Neural progenitor cell (in vitro differentiated cells): Measurements from ENCODE around the gene P2RX6. TPM values are rescaled to one million over a fixed set of nuclear protein-coding genes. Genes with fewer than 3 reads are reported as not detected.
"Not testable (repeated sequence)": the region's sequence is repeated elsewhere in the genome, so short reads cannot be mapped to it uniquely, and the experiment has no call there.

Experiments used
- DNase-seq: peaks from one replicate; pipeline ENCODE4 v3.0.0-alpha.2; 2016; ENCODE audit warnings: low spot score
- H2AFZ ChIP-seq: fragments of 200-600 bp; sonication (generic); replicated peaks from 2 replicates; pipeline ENCODE4 v1.6.1; 2016; ENCODE audit warnings: antibody characterized with exemption
- H3F3A ChIP-seq: fragments of 200-600 bp; sonication (generic); 2 replicates; pipeline ENCODE4 v1.6.1; 2016; ENCODE audit warnings: antibody characterized with exemption, low read depth
- H3K27ac ChIP-seq: fragments of 200-600 bp; sonication (generic); 2 replicates; pipeline ENCODE4 v1.5.1; 2016; ENCODE audit warnings: mild to moderate bottlenecking
- H3K27me3 ChIP-seq: fragments of 200-600 bp; sonication (generic); 2 replicates; pipeline ENCODE4 v1.6.1; 2016; ENCODE audit warnings: mild to moderate bottlenecking, moderate library complexity
- H3K36me3 ChIP-seq: fragments of 200-600 bp; sonication (generic); 2 replicates; pipeline ENCODE4 v1.5.1; 2016
- H3K4me1 ChIP-seq: fragments of 200-600 bp; sonication (generic); 2 replicates; pipeline ENCODE4 v1.6.1; 2016; ENCODE audit warnings: mixed run types
- H3K4me2 ChIP-seq: fragments of 200-600 bp; sonication (generic); 2 replicates; pipeline ENCODE4 v1.6.1; 2016
- H3K4me3 ChIP-seq: fragments of 200-600 bp; sonication (generic); 2 replicates; pipeline ENCODE4 v1.5.1; 2016
- H3K79me2 ChIP-seq: fragments of 200-600 bp; sonication (generic); 2 replicates; pipeline ENCODE4 v1.6.1; 2016; ENCODE audit warnings: low read depth
- H3K9ac ChIP-seq: fragments of 200-600 bp; sonication (generic); 2 replicates; pipeline ENCODE4 v1.6.1; 2016
- H3K9me3 ChIP-seq: fragments of 200-600 bp; sonication (generic); 2 replicates; pipeline ENCODE4 v1.5.1; 2016; ENCODE audit warnings: low read depth
- H4K20me1 ChIP-seq: fragments of 200-600 bp; sonication (generic); 2 replicates; pipeline ENCODE4 v1.6.1; 2016; ENCODE audit warnings: low read depth
- H3K27ac Mint-ChIP-seq: 3 replicates; pipeline ENCODE4 v1.8.0; 2021; ENCODE audit warnings: mixed read lengths
- H3K27me3 Mint-ChIP-seq: 2 replicates; pipeline ENCODE4 v1.8.0; 2022; ENCODE audit warnings: low read depth, mild to moderate bottlenecking, inconsistent platforms, moderate library complexity, mixed read lengths; ENCODE audit not compliant: insufficient read depth
- H3K36me3 Mint-ChIP-seq: 3 replicates; pipeline ENCODE4 v1.8.0; 2021; ENCODE audit warnings: mixed read lengths
- H3K4me1 Mint-ChIP-seq: 3 replicates; pipeline ENCODE4 v1.8.0; 2021; ENCODE audit warnings: mixed read lengths
- H3K4me3 Mint-ChIP-seq: 3 replicates; pipeline ENCODE4 v1.8.0; 2021; ENCODE audit warnings: mild to moderate bottlenecking, moderate library complexity, mixed read lengths
- H3K9me3 Mint-ChIP-seq: 3 replicates; pipeline ENCODE4 v1.8.0; 2020; ENCODE audit warnings: mixed read lengths
- EZH2 ChIP-seq: fragments of 200-600 bp; sonication (generic); IDR thresholded peaks from 2 replicates; pipeline ENCODE4 v1.6.1; 2017; ENCODE audit warnings: antibody characterized with exemption, mild to moderate bottlenecking, moderate library complexity
- EZH2phosphoT487 ChIP-seq: fragments of 200-600 bp; sonication (generic); IDR thresholded peaks from 2 replicates; pipeline ENCODE4 v1.6.1; 2017; ENCODE audit warnings: antibody characterized with exemption
- total RNA-seq: library from RNA; depleted of rRNA; stranded (reverse); fragments of >200 nt; gene quantifications from 2 replicates; pipeline ENCODE4 v1.2.3, GENCODE V29; 2015; ENCODE audit warnings: low replicate concordance
- TF ChIP-seq, protein P1 (sequence below): fragments of 200-600 bp; sonication (generic); IDR thresholded peaks from 2 replicates; pipeline ENCODE4 v1.5.1; 2017; ENCODE audit warnings: antibody characterized with exemption, mild to moderate bottlenecking

Gene P2RX6
- total RNA-seq, 1 donor from 2014 or later, result 0.36 TPM

DNA sequence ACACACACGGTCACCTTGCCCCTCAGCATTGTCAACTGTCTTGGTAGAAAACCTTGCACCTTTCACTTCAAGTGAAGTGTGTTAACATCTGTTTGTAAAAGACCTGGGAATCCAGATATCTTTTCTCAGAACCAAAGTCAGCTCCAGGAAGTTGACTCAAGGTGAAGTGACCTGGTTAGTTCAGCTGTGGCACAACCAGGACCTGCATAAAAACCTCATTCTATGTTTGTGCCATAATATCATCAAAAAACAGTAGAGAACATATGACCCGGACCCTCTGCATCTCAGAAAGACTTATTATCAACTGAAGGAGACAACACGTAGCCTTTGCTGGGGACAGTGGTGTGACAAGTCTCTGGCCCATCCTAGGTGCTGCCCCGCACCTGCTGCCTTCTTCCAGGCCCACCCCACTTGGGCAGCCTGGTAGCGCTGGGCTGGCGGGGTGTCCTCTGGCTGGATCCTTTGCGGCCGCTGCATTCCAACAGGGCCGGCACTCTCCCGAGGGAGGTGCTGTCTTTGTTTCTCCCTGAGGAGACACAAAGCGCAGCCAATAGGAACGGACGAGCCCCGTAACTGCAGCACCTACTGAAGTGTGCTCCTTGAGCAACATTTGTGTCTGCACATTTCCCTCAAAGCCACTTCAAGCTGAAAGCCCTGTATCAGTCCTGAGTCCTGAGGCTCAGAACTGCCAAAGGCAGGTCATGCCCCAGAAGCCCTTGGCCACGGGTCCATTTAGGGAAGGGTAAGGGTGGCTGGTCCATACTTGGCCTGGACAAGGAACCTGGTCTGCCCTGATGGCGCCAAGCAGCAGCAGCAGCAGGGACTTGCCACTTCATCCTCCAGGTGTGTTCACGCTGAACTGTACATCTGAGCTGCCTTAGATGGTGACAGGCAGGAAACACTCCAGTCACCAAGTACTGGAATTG lies 56.0 kb downstream of the P2RX6 start:
- Histone ChIP-seq H3K27me3 (no peaks in the 10 kb centered on the region), H4K20me1 (no peaks in the 10 kb centered on the region), H2AFZ (no peak overlapping the region), H3K4me1 (no peaks in the 10 kb centered on the region), H3K36me3 (no peaks in the 10 kb centered on the region), H3K9ac (no peak overlapping the region), H3F3A (no peaks in the 10 kb centered on the region), H3K4me3 (no peak overlapping the region), H3K27ac (no peak overlapping the region), H3K9me3 (no peaks in the 10 kb centered on the region), H3K79me2 (no peaks in the 10 kb centered on the region), H3K4me2 (no peak overlapping the region)
- TF ChIP-seq, protein P1, sequence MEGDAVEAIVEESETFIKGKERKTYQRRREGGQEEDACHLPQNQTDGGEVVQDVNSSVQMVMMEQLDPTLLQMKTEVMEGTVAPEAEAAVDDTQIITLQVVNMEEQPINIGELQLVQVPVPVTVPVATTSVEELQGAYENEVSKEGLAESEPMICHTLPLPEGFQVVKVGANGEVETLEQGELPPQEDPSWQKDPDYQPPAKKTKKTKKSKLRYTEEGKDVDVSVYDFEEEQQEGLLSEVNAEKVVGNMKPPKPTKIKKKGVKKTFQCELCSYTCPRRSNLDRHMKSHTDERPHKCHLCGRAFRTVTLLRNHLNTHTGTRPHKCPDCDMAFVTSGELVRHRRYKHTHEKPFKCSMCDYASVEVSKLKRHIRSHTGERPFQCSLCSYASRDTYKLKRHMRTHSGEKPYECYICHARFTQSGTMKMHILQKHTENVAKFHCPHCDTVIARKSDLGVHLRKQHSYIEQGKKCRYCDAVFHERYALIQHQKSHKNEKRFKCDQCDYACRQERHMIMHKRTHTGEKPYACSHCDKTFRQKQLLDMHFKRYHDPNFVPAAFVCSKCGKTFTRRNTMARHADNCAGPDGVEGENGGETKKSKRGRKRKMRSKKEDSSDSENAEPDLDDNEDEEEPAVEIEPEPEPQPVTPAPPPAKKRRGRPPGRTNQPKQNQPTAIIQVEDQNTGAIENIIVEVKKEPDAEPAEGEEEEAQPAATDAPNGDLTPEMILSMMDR, result no peak
- TF ChIP-seq EZH2phosphoT487 (no peak), EZH2 (no peak)
- Mint-ChIP-seq H3K4me3 (no peak overlapping the region), H3K36me3 (no peaks in the 10 kb centered on the region), H3K27me3 (peaks cover 7% of the 10 kb centered on the region), H3K27ac (no peak overlapping the region), H3K9me3 (peaks cover 10% of the 10 kb centered on the region), H3K4me1 (no peaks in the 10 kb centered on the region)
- DNase-seq, result no peak

DNA sequence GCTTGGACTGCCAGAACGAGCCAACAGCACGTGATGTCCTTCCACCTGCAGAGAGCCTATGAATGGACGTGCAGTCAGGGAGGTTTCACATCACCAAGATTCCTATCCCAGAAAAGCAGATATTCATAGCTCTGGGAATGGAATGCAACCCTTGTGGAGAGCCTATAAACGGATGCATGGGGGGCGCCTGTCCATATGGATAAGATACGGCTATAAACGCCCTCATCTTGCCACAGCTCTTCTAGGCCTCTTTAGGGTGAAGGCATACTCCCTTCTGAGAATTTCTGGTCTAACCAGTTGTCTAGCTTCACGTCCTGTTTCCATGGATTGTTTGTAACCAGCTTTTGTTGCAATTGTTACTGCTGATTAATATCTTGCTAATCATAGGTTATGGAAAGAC lies 56.8 kb downstream of the P2RX6 start:
- H3K27me3 ChIP-seq, H3K79me2 ChIP-seq, H3K27me3 Mint-ChIP-seq, H3K36me3 Mint-ChIP-seq, H3K27ac ChIP-seq, H3K36me3 ChIP-seq, H3K9ac ChIP-seq, H3K4me1 Mint-ChIP-seq, H4K20me1 ChIP-seq, H3K4me3 Mint-ChIP-seq, H3K4me2 ChIP-seq, H3K27ac Mint-ChIP-seq, H3K9me3 Mint-ChIP-seq, H3K4me1 ChIP-seq, H2AFZ ChIP-seq, H3F3A ChIP-seq, H3K9me3 ChIP-seq, DNase-seq, H3K4me3 ChIP-seq: not testable (repeated sequence)

DNA sequence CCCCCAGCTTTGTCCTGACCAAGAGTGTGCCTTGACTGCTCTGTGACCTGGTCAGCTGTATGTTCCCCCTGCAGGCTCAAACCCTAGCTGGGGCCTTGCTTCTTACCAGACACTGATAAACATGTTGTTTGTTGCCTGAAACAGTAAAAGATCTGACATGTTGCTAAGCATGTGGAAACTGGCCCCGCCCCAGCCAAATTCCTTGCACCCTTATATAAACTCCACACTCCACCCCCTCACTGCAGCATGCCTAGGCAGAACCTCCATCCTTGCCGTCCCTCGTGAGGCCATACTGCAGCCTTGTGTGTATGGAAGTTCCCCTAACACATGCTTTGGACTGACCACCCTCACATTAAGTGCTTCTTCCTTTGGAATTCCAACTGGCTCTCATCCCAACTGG lies 58.1 kb downstream of the P2RX6 start:
- Mint-ChIP-seq H3K4me3 (no peak overlapping the region), H3K9me3 (peaks cover 10% of the 10 kb centered on the region), H3K27me3 (peaks cover 5% of the 10 kb centered on the region), H3K36me3 (no peaks in the 10 kb centered on the region), H3K27ac (no peak overlapping the region), H3K4me1 (peaks cover 2% of the 10 kb centered on the region)
- no peak for DNase-seq
- Histone ChIP-seq H3K4me1 (no peaks in the 10 kb centered on the region), H3K4me3 (no peak overlapping the region), H3K36me3 (no peaks in the 10 kb centered on the region), H3K27ac (no peak overlapping the region), H3K79me2 (no peaks in the 10 kb centered on the region), H2AFZ (no peak overlapping the region), H3K9ac (no peak overlapping the region), H3F3A (no peaks in the 10 kb centered on the region), H3K27me3 (no peaks in the 10 kb centered on the region), H4K20me1 (no peaks in the 10 kb centered on the region), H3K4me2 (no peak overlapping the region), H3K9me3 (no peaks in the 10 kb centered on the region)
- TF ChIP-seq, protein P1, result no peak
- TF ChIP-seq EZH2phosphoT487, result no peak
- no peak for TF ChIP-seq EZH2

DNA sequence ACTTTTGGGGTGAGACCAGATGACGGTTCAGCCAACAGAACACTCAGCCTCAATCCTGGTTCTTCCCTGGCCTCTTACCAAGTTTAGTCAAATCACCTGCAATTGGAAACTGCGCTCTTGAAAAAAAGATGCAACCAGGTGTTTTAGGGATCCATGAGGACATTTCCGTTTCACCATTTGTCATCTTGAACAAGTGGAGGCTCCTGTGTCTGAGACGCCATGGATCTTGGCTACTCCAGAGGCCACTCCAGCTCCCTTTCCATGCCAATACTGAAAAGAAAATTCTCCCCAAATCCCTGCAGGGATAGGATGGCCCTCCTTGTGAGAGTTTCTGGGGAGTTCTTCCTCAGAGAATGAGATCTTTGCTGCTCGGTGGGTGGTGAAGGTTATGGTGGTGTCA lies 58.5 kb downstream of the P2RX6 start:
- H3K36me3 ChIP-seq, result no peaks in the 10 kb centered on the region
- no peak for DNase-seq
- no peaks in the 10 kb centered on the region for H3K9me3 ChIP-seq
- H3K4me2 ChIP-seq, result no peak overlapping the region
- no peak overlapping the region for H3K27ac ChIP-seq
- H3K79me2 ChIP-seq, result no peaks in the 10 kb centered on the region
- Mint-ChIP-seq H3K4me3 (no peak overlapping the region), H3K27ac (no peak overlapping the region), H3K9me3 (peaks cover 10% of the 10 kb centered on the region), H3K27me3 (peaks cover 5% of the 10 kb centered on the region), H3K36me3 (no peaks in the 10 kb centered on the region), H3K4me1 (peaks cover 2% of the 10 kb centered on the region)
- no peaks in the 10 kb centered on the region for H3K4me1 ChIP-seq
- no peak overlapping the region for H3K9ac ChIP-seq
- no peak overlapping the region for H3K4me3 ChIP-seq
- no peaks in the 10 kb centered on the region for H4K20me1 ChIP-seq
- H3F3A ChIP-seq, result no peaks in the 10 kb centered on the region
- H2AFZ ChIP-seq, result no peak overlapping the region
- H3K27me3 ChIP-seq, result no peaks in the 10 kb centered on the region
- no peak for TF ChIP-seq EZH2
